CD4-positive, alpha-beta T cell (primary cell): ENCODE measurements around the gene PUSL1. TPM values are rescaled to one million over a fixed set of nuclear protein-coding genes. Genes with fewer than 3 reads are reported as not detected.

Experiments
- ATAC-seq: fragments of 200-7000 bp; cut with Tn5 transposase; one replicate; pipeline ENCODE4 v1.10.0; 2022; ENCODE audit warnings: mild to moderate bottlenecking; ENCODE audit not compliant: poor library complexity
- CTCF ChIA-PET: fragments of 350-600 bp; sonication (Branson Sonifier 250); formaldehyde crosslinking; loops from one replicate; lab custom pipeline; 2021; ENCODE audit warnings: antibody characterized with exemption, inconsistent platforms; lab: Charles Lee
- POLR2A ChIA-PET: fragments of 350-600 bp; sonication (Branson Sonifier 250); formaldehyde crosslinking; loops from one replicate; lab custom pipeline; 2021; ENCODE audit warnings: antibody characterized with exemption, inconsistent platforms; lab: Charles Lee
- DNase-seq, 14 experiments: peaks; one replicate each; pipeline ENCODE4 v3.0.0-alpha.2; 2013 to 2020; ENCODE audit warnings: mixed read lengths in 2 of 14
- H3K27ac ChIP-seq, 2 donors: one replicate each; pipeline versions ENCODE4 v1.5.1 to v1.7.0; 2013; ENCODE audit warnings: low read length in 2 of 2, low read depth in 1 of 2, mild to moderate bottlenecking in 1 of 2
- H3K27me3 ChIP-seq, 2 experiments: 1 replicate in 1 of 2; 2 replicates in 1 of 2; pipeline versions ENCODE4 v1.6.1 to v1.7.0; 2013; ENCODE audit warnings: low read length in 2 of 2, control low read depth in 1 of 2, mild to moderate bottlenecking in 1 of 2, moderate library complexity in 1 of 2; ENCODE audit not compliant: insufficient read depth in 2 of 2, control insufficient read depth in 1 of 2
- H3K36me3 ChIP-seq: one replicate; pipeline ENCODE4 v1.6.1; 2013; ENCODE audit warnings: low read length, control low read depth; ENCODE audit not compliant: insufficient read depth
- H3K4me1 ChIP-seq: one replicate; pipeline ENCODE4 v1.6.1; 2013; ENCODE audit warnings: low read length, control low read depth; ENCODE audit not compliant: insufficient read depth
- H3K4me3 ChIP-seq: one replicate; pipeline ENCODE4 v1.5.1; 2013; ENCODE audit warnings: mild to moderate bottlenecking, low read length, moderate library complexity
- H3K9me3 ChIP-seq, 2 experiments: 1 replicate in 1 of 2; 2 replicates in 1 of 2; pipeline versions ENCODE4 v1.6.1 to v1.7.0; 2013; ENCODE audit warnings: low read length in 2 of 2, mild to moderate bottlenecking in 2 of 2, control low read depth in 1 of 2, moderate library complexity in 1 of 2; ENCODE audit not compliant: control insufficient read depth in 1 of 2, insufficient read depth in 1 of 2
- H3K27ac Mint-ChIP-seq: one replicate; pipeline ENCODE4 v1.8.0; 2020; ENCODE audit warnings: mixed read lengths
- H3K27me3 Mint-ChIP-seq: one replicate; pipeline ENCODE4 v1.8.0; 2021; ENCODE audit warnings: mixed read lengths
- H3K36me3 Mint-ChIP-seq: one replicate; pipeline ENCODE4 v1.8.0; 2021; ENCODE audit warnings: low read depth, mixed read lengths
- H3K4me1 Mint-ChIP-seq: one replicate; pipeline ENCODE4 v1.8.0; 2021; ENCODE audit warnings: low read depth, mixed read lengths
- H3K4me3 Mint-ChIP-seq: one replicate; pipeline ENCODE4 v1.8.0; 2020; ENCODE audit warnings: mild to moderate bottlenecking, mixed read lengths
- H3K9me3 Mint-ChIP-seq: one replicate; pipeline ENCODE4 v1.8.0; 2020; ENCODE audit warnings: mixed read lengths
- CTCF ChIP-seq: fragments of 200-600 bp; IDR thresholded peaks from one replicate; pipeline ENCODE4 v1.8.0; 2022; ENCODE audit warnings: antibody characterized with exemption, mild to moderate bottlenecking
- intact Hi-C, 2 experiments: fragments of 100-400 bp; cut with DNase I in 1 of 2; cut with micrococcal nuclease in 1 of 2; formaldehyde crosslinking; loops; one replicate each; pipeline versions ENCODE4 v1.15.1 to v1.9.0; 2023 to 2025; cut with DNase I, micrococcal nuclease
- total RNA-seq, 174 experiments: library from RNA in 2 of 174; stranded (reverse) in 2 of 174; gene quantifications; one replicate each; pipeline ENCODE4 v1.2.3 and lab custom pipeline; 2021 to 2026

Gene PUSL1
- total RNA-seq, 2 experiments from 2014 or later = 18.1 to 19.2 TPM

GRCh38 chr1:1262758-1263157 is 45.6 kb upstream of the PUSL1 start:
- ChIA-PET CTCF (no interaction called here), POLR2A (no interaction called here)
- intact Hi-C loops = no loop called here
- H3K27ac ChIP-seq = no peak overlapping the region
- no peak for DNase-seq
- no peak for ATAC-seq
- H3K4me1 ChIP-seq = peaks cover 19% of the 10 kb centered on the region
- no peak for TF ChIP-seq CTCF
- H3K4me1 Mint-ChIP-seq = peaks cover 13% of the 10 kb centered on the region
- no peaks in the 10 kb centered on the region for H3K27me3 ChIP-seq
- no peak overlapping the region for H3K4me3 Mint-ChIP-seq
- no peaks in the 10 kb centered on the region for H3K9me3 Mint-ChIP-seq
- no peak overlapping the region for H3K4me3 ChIP-seq
- H3K36me3 ChIP-seq = peaks cover 59% of the 10 kb centered on the region
- peaks cover 71% of the 10 kb centered on the region for H3K36me3 Mint-ChIP-seq
- no peaks in the 10 kb centered on the region for H3K9me3 ChIP-seq
- H3K27me3 Mint-ChIP-seq = no peaks in the 10 kb centered on the region
- H3K27ac Mint-ChIP-seq = no peak overlapping the region

- TF ChIP-seq CTCF = no peak
- H3K27ac Mint-ChIP-seq = no peak overlapping the region
- Histone ChIP-seq H3K4me1 (peaks cover 22% of the 10 kb centered on the region), H3K27ac (no peak overlapping the region), H3K9me3 (no peaks in the 10 kb centered on the region), H3K27me3 (no peaks in the 10 kb centered on the region), H3K4me3 (no peak overlapping the region), H3K36me3 (peaks cover 65% of the 10 kb centered on the region)
- ChIA-PET POLR2A (no interaction called here), CTCF (interaction anchor here (2.1 kb wide), 1 partner anchor 142 kb away, joined by 9 read pairs; no protein-coding TSS in a partner anchor)
- H3K4me1 Mint-ChIP-seq = peaks cover 13% of the 10 kb centered on the region
- intact Hi-C loops = no loop called here
- no peaks in the 10 kb centered on the region for H3K9me3 Mint-ChIP-seq
- no peak for ATAC-seq
- peaks cover 78% of the 10 kb centered on the region for H3K36me3 Mint-ChIP-seq
- no peak for DNase-seq
- H3K4me3 Mint-ChIP-seq = no peak overlapping the region
- no peaks in the 10 kb centered on the region for H3K27me3 Mint-ChIP-seq
Observed at GRCh38 chr1:1264026-1264425, 44.4 kb upstream of the PUSL1 start.

GRCh38 chr1:1264868-1265272 is 43.5 kb upstream of the PUSL1 start:
- TF ChIP-seq CTCF = no peak
- Mint-ChIP-seq H3K4me3 (peak overlapping the region; percentile 20), H3K27ac (no peak overlapping the region), H3K36me3 (peaks cover 73% of the 10 kb centered on the region), H3K4me1 (peaks cover 14% of the 10 kb centered on the region), H3K27me3 (no peaks in the 10 kb centered on the region), H3K9me3 (no peaks in the 10 kb centered on the region)
- Histone ChIP-seq H3K36me3 (peaks cover 60% of the 10 kb centered on the region), H3K4me3 (no peak overlapping the region), H3K27me3 (no peaks in the 10 kb centered on the region), H3K27ac (no peak overlapping the region), H3K9me3 (no peaks in the 10 kb centered on the region), H3K4me1 (peaks cover 29% of the 10 kb centered on the region)
- intact Hi-C loops = no loop called here
- peak; percentile 62 for ATAC-seq
- ChIA-PET POLR2A (no interaction called here), CTCF (interaction anchor here (2.1 kb wide), 1 partner anchor 143 kb away, joined by 9 read pairs; no protein-coding TSS in a partner anchor)
- peak in 2 of 14 experiments; percentile 49 to 51 for DNase-seq
